Liver (tissue), 9 donors: ENCODE data around the gene PEX6. TPM values are rescaled to one million over a fixed set of nuclear protein-coding genes. Genes with fewer than 3 reads are reported as not detected.

ENCODE experiments used
- DNase-seq: peaks from one replicate; pipeline ENCODE4 v3.0.0-alpha.2; 2017; ENCODE audit warnings: low spot score
- H3K27ac ChIP-seq, 2 donors: one replicate each; pipeline ENCODE4 v1.7.0; 2013; ENCODE audit warnings: inconsistent platforms in 2 of 2, low read length in 2 of 2, control low read depth in 1 of 2, low read depth in 1 of 2, mild to moderate bottlenecking in 1 of 2
- H3K27me3 ChIP-seq, 4 donors: one replicate each; pipeline versions ENCODE4 v1.6.1 to v1.7.0; 2013; ENCODE audit warnings: low read length in 3 of 4, inconsistent platforms in 1 of 4, mild to moderate bottlenecking in 1 of 4, moderate library complexity in 1 of 4; ENCODE audit not compliant: control insufficient read depth in 4 of 4, insufficient read depth in 4 of 4
- H3K36me3 ChIP-seq, 4 donors: one replicate each; pipeline versions ENCODE4 v1.6.1 to v1.7.0; 2013; ENCODE audit warnings: low read length in 3 of 4, mild to moderate bottlenecking in 3 of 4, low read depth in 1 of 4, moderate library complexity in 1 of 4; ENCODE audit not compliant: control insufficient read depth in 4 of 4, insufficient read depth in 3 of 4
- H3K4me1 ChIP-seq, 4 donors: one replicate each; pipeline versions ENCODE4 v1.6.1 to v1.7.0; 2013; ENCODE audit warnings: low read length in 3 of 4, mild to moderate bottlenecking in 3 of 4, moderate library complexity in 1 of 4; ENCODE audit not compliant: control insufficient read depth in 4 of 4, insufficient read depth in 4 of 4
- H3K4me3 ChIP-seq, 3 donors: one replicate each; pipeline versions ENCODE4 v1.6.1 to v1.7.0; 2013; ENCODE audit warnings: low read length in 3 of 3, control low read depth in 1 of 3, low read depth in 1 of 3, mild to moderate bottlenecking in 1 of 3
- H3K9ac ChIP-seq, 2 donors: one replicate each; pipeline ENCODE4 v1.7.0; 2013; ENCODE audit warnings: low read length in 2 of 2, mild to moderate bottlenecking in 2 of 2, moderate library complexity in 2 of 2, control low read depth in 1 of 2, low read depth in 1 of 2
- H3K9me3 ChIP-seq, 4 donors: one replicate each; pipeline versions ENCODE4 v1.6.1 to v1.7.0; 2013; ENCODE audit warnings: low read length in 3 of 4; ENCODE audit not compliant: control insufficient read depth in 4 of 4
- ATF3 ChIP-seq: IDR thresholded peaks from 2 replicates; pipeline ENCODE4 v1.6.1; 2016; ENCODE audit warnings: antibody characterized with exemption
- CTCF ChIP-seq: fragments of 150-350 bp; IDR thresholded peaks from 2 replicates; pipeline ENCODE4 v1.5.1; 2017; ENCODE audit warnings: improper control_type of control experiment, low read depth, low read length; ENCODE audit not compliant: missing input control
- FOXA1 ChIP-seq: IDR thresholded peaks from 2 replicates; pipeline ENCODE4 v1.6.1; 2016; ENCODE audit warnings: antibody characterized with exemption
- FOXA2 ChIP-seq: IDR thresholded peaks from 2 replicates; pipeline ENCODE4 v1.6.1; 2016; ENCODE audit warnings: antibody characterized with exemption
- GABPA ChIP-seq, 2 donors: IDR thresholded peaks in 1 of 2; conservative IDR thresholded peaks in 1 of 2; 2 replicates each; pipeline ENCODE4 v1.6.1; 2016; ENCODE audit warnings: antibody characterized with exemption in 2 of 2, mild to moderate bottlenecking in 1 of 2, moderate library complexity in 1 of 2
- HNF4A ChIP-seq, 2 donors: conservative IDR thresholded peaks; 2 replicates each; pipeline ENCODE4 v1.6.1; 2016; ENCODE audit warnings: antibody characterized with exemption in 2 of 2, mild to moderate bottlenecking in 2 of 2
- JUND ChIP-seq, 2 donors: IDR thresholded peaks; 2 replicates each; pipeline ENCODE4 v1.6.1; 2016; ENCODE audit warnings: antibody characterized with exemption in 2 of 2
- MAX ChIP-seq: IDR thresholded peaks from 2 replicates; pipeline ENCODE4 v1.6.1; 2016; ENCODE audit warnings: antibody characterized with exemption
- NR2F2 ChIP-seq: IDR thresholded peaks from 2 replicates; pipeline ENCODE4 v1.6.1; 2016; ENCODE audit warnings: antibody characterized with exemption
- RAD21 ChIP-seq, 2 donors: IDR thresholded peaks; 2 replicates each; pipeline ENCODE4 v1.6.1; 2016; ENCODE audit warnings: antibody characterized with exemption in 2 of 2, mild to moderate bottlenecking in 2 of 2
- REST ChIP-seq: IDR thresholded peaks from 2 replicates; pipeline ENCODE4 v1.6.1; 2016; ENCODE audit warnings: antibody characterized with exemption, mild to moderate bottlenecking
- RXRA ChIP-seq, 2 donors: IDR thresholded peaks; 2 replicates each; pipeline ENCODE4 v1.6.1; 2017 to 2018; ENCODE audit warnings: antibody characterized with exemption in 2 of 2, mild to moderate bottlenecking in 1 of 2
- SP1 ChIP-seq: IDR thresholded peaks from 2 replicates; pipeline ENCODE4 v1.6.1; 2018; ENCODE audit warnings: antibody characterized with exemption, mild to moderate bottlenecking
- ZBTB33 ChIP-seq: IDR thresholded peaks from 2 replicates; pipeline ENCODE4 v1.6.1; 2016; ENCODE audit warnings: antibody characterized with exemption
- WGBS: extraction: QIAGEN DNeasy Blood & Tissue Kit; methylation state at CpG from one replicate; pipeline ENCODE4 v1.1.7; 2013; 5-methylcytosine and 5-hydroxymethylcytosine counted together
- polyA plus RNA-seq, 2 donors: library from polyadenylated mRNA; stranded (reverse) in 1 of 2; unstranded in 1 of 2; fragments of 200-250 nt in 1 of 2; fragments of >200 nt in 1 of 2; fragmentation: Nextera tagmentation in 1 of 2; extraction: Ambion mirVana in 1 of 2; gene quantifications; one replicate each; pipeline versions ENCODE4 v1.2.1 to v1.2.3, GENCODE V29; 2013 to 2015
- total RNA-seq, 2 donors: library from RNA; depleted of rRNA; stranded (reverse); fragments of >200 nt; gene quantifications; one replicate each; pipeline ENCODE4 v1.2.3, GENCODE V29; 2014
- donor health status: healthy.
- donor health status: healthy.
- donor health status: healthy.
- donor health status: healthy.
- donor health status: healthy.

PEX6 gene
- total and polyA plus RNA-seq, 4 donors, result 5.4 to 20.7 (median 15.2) TPM

- no peak for TF ChIP-seq CTCF
These were observed 33.4 kb upstream of the PEX6 start (continued) for GRCh38 chr6:43012364-43012763.

GRCh38 chr6:43011207-43011606 lies 32.2 kb upstream of the PEX6 start:
- TF ChIP-seq GABPA (IDR thresholded peaks at IDR 0.05 in 1 of 2, conservative IDR thresholded peaks at IDR 0.05 in 1 of 2) (no peak), MAX (no peak), ZBTB33 (no peak), RXRA (IDR thresholded peaks at IDR 0.05) (no peak), FOXA1 (no peak), FOXA2 (no peak), NR2F2 (no peak), ATF3 (no peak), REST (no peak), JUND (IDR thresholded peaks at IDR 0.05) (no peak), SP1 (no peak), RAD21 (IDR thresholded peaks at IDR 0.05) (no peak)
- no peaks in the 10 kb centered on the region for H3K9me3 ChIP-seq
- H3K4me1 ChIP-seq, result peaks cover 3 to 30% (median 23%) of the 10 kb centered on the region in 4 donors
- peaks cover 2 to 51% (median 31%) of the 10 kb centered on the region in 4 donors for H3K36me3 ChIP-seq
- no peak overlapping the region for H3K9ac ChIP-seq
- no peaks in the 10 kb centered on the region for H3K27me3 ChIP-seq
- no peak overlapping the region for H3K27ac ChIP-seq
- WGBS, result 91% methylated on average over 6 of the region's 6 CpGs
- H3K4me3 ChIP-seq, result no peak overlapping the region
- DNase-seq, result no peak

GRCh38 chr6:43009124-43009523 lies 30.1 kb upstream of the PEX6 start:
- DNase-seq, result peak; percentile 46
- H3K4me3 ChIP-seq, result no peak overlapping the region

More at GRCh38 chr6:43009124-43009523, 30.1 kb upstream of the PEX6 start:
- Histone ChIP-seq H3K36me3 (peaks cover 2 to 54% (median 31%) of the 10 kb centered on the region in 4 donors), H3K27ac (no peak overlapping the region), H3K9me3 (no peaks in the 10 kb centered on the region), H3K27me3 (no peaks in the 10 kb centered on the region), H3K9ac (no peak overlapping the region), H3K4me1 (peaks cover 0 to 15% (median 13%) of the 10 kb centered on the region in 4 donors)
- 77% methylated on average over 6 of the region's 6 CpGs for WGBS
- TF ChIP-seq RXRA (IDR thresholded peaks at IDR 0.05) (no peak), CTCF (peak; percentile 44), HNF4A (conservative IDR thresholded peaks at IDR 0.05) (no peak), RAD21 (IDR thresholded peaks at IDR 0.05) (peak; percentile 51 to 75), FOXA2 (no peak), SP1 (no peak), FOXA1 (no peak)
